WTC11 (cell line): ENCODE data around the gene WDR1. TPM values are rescaled to one million over a fixed set of nuclear protein-coding genes. Genes with fewer than 3 reads are reported as not detected.

Experiments
- ATAC-seq: fragments of 200-7000 bp; cut with Tn5 transposase; 2 replicates; pipeline ENCODE4 v1.10.0; 2021; ENCODE audit warnings: mild to moderate bottlenecking, moderate library complexity
- CTCF ChIA-PET: fragments of 300-600 bp; sonication (Branson Sonifier 250); formaldehyde crosslinking; loops from one replicate; lab custom pipeline; 2021; ENCODE audit warnings: antibody characterized with exemption; lab: Charles Lee
- POLR2A ChIA-PET: fragments of 350-600 bp; sonication (Branson Sonifier 250); formaldehyde crosslinking; loops from one replicate; lab custom pipeline; 2021; ENCODE audit warnings: antibody characterized with exemption; lab: Charles Lee
- DNase-seq: peaks from one replicate; pipeline ENCODE4 v3.0.0; 2021; ENCODE audit warnings: low spot score
- H3K27ac Mint-ChIP-seq: 2 replicates; pipeline ENCODE4 v1.8.0; 2021; ENCODE audit warnings: mixed read lengths
- H3K27me3 Mint-ChIP-seq: 2 replicates; pipeline ENCODE4 v1.8.0; 2021; ENCODE audit warnings: low read depth, mild to moderate bottlenecking, moderate library complexity, mixed read lengths
- H3K36me3 Mint-ChIP-seq: 2 replicates; pipeline ENCODE4 v1.8.0; 2021; ENCODE audit warnings: mixed read lengths
- H3K4me1 Mint-ChIP-seq: 2 replicates; pipeline ENCODE4 v1.8.0; 2022; ENCODE audit warnings: mixed read lengths
- H3K4me3 Mint-ChIP-seq: 2 replicates; pipeline ENCODE4 v1.8.0; 2021; ENCODE audit warnings: mild to moderate bottlenecking, moderate library complexity, mixed read lengths
- H3K9me3 Mint-ChIP-seq: 2 replicates; pipeline ENCODE4 v1.8.0; 2021; ENCODE audit warnings: mixed read lengths
- AR ChIP-seq: fragments of 250-450 bp; sonication (Bioruptor Pico); IDR thresholded peaks from 2 replicates; pipeline ENCODE4 v1.9.0; 2021; ENCODE audit warnings: mild to moderate bottlenecking
- ATF2 ChIP-seq: sonication (generic); formaldehyde crosslinking; IDR thresholded peaks from 2 replicates; pipeline ENCODE4 v1.8.1; 2022; ENCODE audit warnings: low read depth, missing genetic modification reagents, borderline replicate concordance
- ERG ChIP-seq: fragments of 250-450 bp; sonication (Bioruptor Pico); IDR thresholded peaks from 2 replicates; pipeline ENCODE4 v1.8.0; 2021; ENCODE audit warnings: mild to moderate bottlenecking
- GRHL2 ChIP-seq: fragments of 250-450 bp; sonication (Bioruptor Pico); IDR thresholded peaks from 2 replicates; pipeline ENCODE4 v1.8.0; 2022; ENCODE audit warnings: mild to moderate bottlenecking, moderate library complexity; ENCODE audit not compliant: insufficient replicate concordance, severe bottlenecking
- GTF2I ChIP-seq: fragments of 250-450 bp; sonication (Bioruptor Pico); conservative IDR thresholded peaks from 2 replicates; pipeline ENCODE4 v1.4.0; 2021; ENCODE audit warnings: mild to moderate bottlenecking
- IRF2 ChIP-seq: sonication (generic); formaldehyde crosslinking; IDR thresholded peaks from 2 replicates; pipeline ENCODE4 v1.8.0; 2022; ENCODE audit warnings: low read depth, missing genetic modification reagents, borderline replicate concordance
- MLX ChIP-seq: sonication (generic); formaldehyde crosslinking; IDR thresholded peaks from 2 replicates; pipeline ENCODE4 v1.8.1; 2023; ENCODE audit warnings: mild to moderate bottlenecking, missing genetic modification reagents, moderate library complexity
- NFYB ChIP-seq: sonication (generic); formaldehyde crosslinking; conservative IDR thresholded peaks from 2 replicates; pipeline ENCODE4 v1.8.0; 2022; ENCODE audit warnings: low read depth, missing genetic modification reagents
- NR3C1 ChIP-seq: sonication (generic); formaldehyde crosslinking; conservative IDR thresholded peaks from 2 replicates; pipeline ENCODE4 v1.8.1; 2023; ENCODE audit warnings: low read depth, mild to moderate bottlenecking, missing genetic modification reagents
- PRRX2 ChIP-seq: fragments of 250-450 bp; sonication (Bioruptor Pico); IDR thresholded peaks from 2 replicates; pipeline ENCODE4 v1.8.0; 2021; ENCODE audit warnings: mild to moderate bottlenecking
- RORB ChIP-seq: fragments of 250-450 bp; sonication (Bioruptor Pico); IDR thresholded peaks from 2 replicates; pipeline ENCODE4 v1.9.0; 2021; ENCODE audit warnings: mild to moderate bottlenecking
- SMAD4 ChIP-seq: sonication (generic); formaldehyde crosslinking; IDR thresholded peaks from 2 replicates; pipeline ENCODE4 v1.8.0; 2022; ENCODE audit warnings: mild to moderate bottlenecking, missing genetic modification reagents
- TEAD4 ChIP-seq: sonication (generic); formaldehyde crosslinking; IDR thresholded peaks from 2 replicates; pipeline ENCODE4 v1.8.0; 2022; ENCODE audit warnings: mild to moderate bottlenecking, missing genetic modification reagents
- USF1 ChIP-seq: sonication (generic); formaldehyde crosslinking; IDR thresholded peaks from 2 replicates; pipeline ENCODE4 v1.8.0; 2022; ENCODE audit warnings: mild to moderate bottlenecking, missing genetic modification reagents
- ZNF425 ChIP-seq: fragments of 250-450 bp; sonication (Bioruptor Pico); conservative IDR thresholded peaks from 2 replicates; pipeline ENCODE4 v1.9.0; 2021; ENCODE audit warnings: mild to moderate bottlenecking
- ZNF512 ChIP-seq: sonication (generic); formaldehyde crosslinking; IDR thresholded peaks from 2 replicates; pipeline ENCODE4 v1.8.1; 2022; ENCODE audit warnings: missing genetic modification reagents, borderline replicate concordance
- total RNA-seq: library from RNA; stranded (reverse); gene quantifications from 3 replicates; pipeline ENCODE4 v1.2.3, GENCODE V29; 2021
- TF ChIP-seq, protein P1 (sequence below): sonication (generic); formaldehyde crosslinking; IDR thresholded peaks from 2 replicates; pipeline ENCODE4 v1.8.0; 2023; ENCODE audit warnings: missing genetic modification reagents, mild to moderate bottlenecking, borderline replicate concordance
- TF ChIP-seq, protein P2 (sequence below): sonication (generic); formaldehyde crosslinking; IDR thresholded peaks from 2 replicates; pipeline ENCODE4 v1.8.1; 2023; ENCODE audit warnings: mild to moderate bottlenecking, missing genetic modification reagents

Gene WDR1
- total RNA-seq, 1 experiment from 2014 or later, result 288 TPM

GRCh38 chr4:10046471-10046870 lies 70.1 kb downstream of the WDR1 start (continued):
- TF ChIP-seq ZNF425 (CRISPR knock-in tag) (no peak), TEAD4 (CRISPR knock-in tag) (no peak), NR3C1 (no peak), RORB (no peak), USF1 (CRISPR knock-in tag) (no peak), ATF2 (CRISPR knock-in tag) (no peak), GRHL2 (CRISPR knock-in tag) (no peak), GTF2I (no peak), ERG (CRISPR knock-in tag) (no peak), MLX (CRISPR knock-in tag) (no peak), SMAD4 (no peak), AR (CRISPR knock-in tag) (no peak), IRF2 (CRISPR knock-in tag) (no peak), NFYB (CRISPR knock-in tag) (no peak)
- TF ChIP-seq, all 79 proteins: peak for 0

- no peak overlapping the region for H3K27ac Mint-ChIP-seq
- TF ChIP-seq, protein P1, sequence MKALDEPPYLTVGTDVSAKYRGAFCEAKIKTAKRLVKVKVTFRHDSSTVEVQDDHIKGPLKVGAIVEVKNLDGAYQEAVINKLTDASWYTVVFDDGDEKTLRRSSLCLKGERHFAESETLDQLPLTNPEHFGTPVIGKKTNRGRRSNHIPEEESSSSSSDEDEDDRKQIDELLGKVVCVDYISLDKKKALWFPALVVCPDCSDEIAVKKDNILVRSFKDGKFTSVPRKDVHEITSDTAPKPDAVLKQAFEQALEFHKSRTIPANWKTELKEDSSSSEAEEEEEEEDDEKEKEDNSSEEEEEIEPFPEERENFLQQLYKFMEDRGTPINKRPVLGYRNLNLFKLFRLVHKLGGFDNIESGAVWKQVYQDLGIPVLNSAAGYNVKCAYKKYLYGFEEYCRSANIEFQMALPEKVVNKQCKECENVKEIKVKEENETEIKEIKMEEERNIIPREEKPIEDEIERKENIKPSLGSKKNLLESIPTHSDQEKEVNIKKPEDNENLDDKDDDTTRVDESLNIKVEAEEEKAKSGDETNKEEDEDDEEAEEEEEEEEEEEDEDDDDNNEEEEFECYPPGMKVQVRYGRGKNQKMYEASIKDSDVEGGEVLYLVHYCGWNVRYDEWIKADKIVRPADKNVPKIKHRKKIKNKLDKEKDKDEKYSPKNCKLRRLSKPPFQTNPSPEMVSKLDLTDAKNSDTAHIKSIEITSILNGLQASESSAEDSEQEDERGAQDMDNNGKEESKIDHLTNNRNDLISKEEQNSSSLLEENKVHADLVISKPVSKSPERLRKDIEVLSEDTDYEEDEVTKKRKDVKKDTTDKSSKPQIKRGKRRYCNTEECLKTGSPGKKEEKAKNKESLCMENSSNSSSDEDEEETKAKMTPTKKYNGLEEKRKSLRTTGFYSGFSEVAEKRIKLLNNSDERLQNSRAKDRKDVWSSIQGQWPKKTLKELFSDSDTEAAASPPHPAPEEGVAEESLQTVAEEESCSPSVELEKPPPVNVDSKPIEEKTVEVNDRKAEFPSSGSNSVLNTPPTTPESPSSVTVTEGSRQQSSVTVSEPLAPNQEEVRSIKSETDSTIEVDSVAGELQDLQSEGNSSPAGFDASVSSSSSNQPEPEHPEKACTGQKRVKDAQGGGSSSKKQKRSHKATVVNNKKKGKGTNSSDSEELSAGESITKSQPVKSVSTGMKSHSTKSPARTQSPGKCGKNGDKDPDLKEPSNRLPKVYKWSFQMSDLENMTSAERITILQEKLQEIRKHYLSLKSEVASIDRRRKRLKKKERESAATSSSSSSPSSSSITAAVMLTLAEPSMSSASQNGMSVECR (CRISPR knock-in tag), result no peak
- TF ChIP-seq, protein P2, sequence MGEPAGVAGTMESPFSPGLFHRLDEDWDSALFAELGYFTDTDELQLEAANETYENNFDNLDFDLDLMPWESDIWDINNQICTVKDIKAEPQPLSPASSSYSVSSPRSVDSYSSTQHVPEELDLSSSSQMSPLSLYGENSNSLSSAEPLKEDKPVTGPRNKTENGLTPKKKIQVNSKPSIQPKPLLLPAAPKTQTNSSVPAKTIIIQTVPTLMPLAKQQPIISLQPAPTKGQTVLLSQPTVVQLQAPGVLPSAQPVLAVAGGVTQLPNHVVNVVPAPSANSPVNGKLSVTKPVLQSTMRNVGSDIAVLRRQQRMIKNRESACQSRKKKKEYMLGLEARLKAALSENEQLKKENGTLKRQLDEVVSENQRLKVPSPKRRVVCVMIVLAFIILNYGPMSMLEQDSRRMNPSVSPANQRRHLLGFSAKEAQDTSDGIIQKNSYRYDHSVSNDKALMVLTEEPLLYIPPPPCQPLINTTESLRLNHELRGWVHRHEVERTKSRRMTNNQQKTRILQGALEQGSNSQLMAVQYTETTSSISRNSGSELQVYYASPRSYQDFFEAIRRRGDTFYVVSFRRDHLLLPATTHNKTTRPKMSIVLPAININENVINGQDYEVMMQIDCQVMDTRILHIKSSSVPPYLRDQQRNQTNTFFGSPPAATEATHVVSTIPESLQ, result no peak
- no peak for TF ChIP-seq NR3C1
- TF ChIP-seq SMAD4, result no peak
- TF ChIP-seq ZNF512 (CRISPR knock-in tag), result no peak
- no peak for TF ChIP-seq GRHL2 (CRISPR knock-in tag)
- TF ChIP-seq PRRX2 (CRISPR knock-in tag), result no peak
Observed at GRCh38 chr4:10045481-10045880, 71.1 kb downstream of the WDR1 start.

More at GRCh38 chr4:10045481-10045880, 71.1 kb downstream of the WDR1 start:
- no peak overlapping the region for H3K4me3 Mint-ChIP-seq
- DNase-seq (no peak), ATAC-seq (no peak)
- POLR2A ChIA-PET, result no interaction called here
- peaks cover 14% of the 10 kb centered on the region for H3K4me1 Mint-ChIP-seq
- H3K27me3 Mint-ChIP-seq, result no peaks in the 10 kb centered on the region; the same call in none of the 2 replicates
- H3K36me3 Mint-ChIP-seq, result peaks cover 7% of the 10 kb centered on the region; the same call in 1 of the 2 replicates
- CTCF ChIA-PET, result no interaction called here
- peaks cover 24% of the 10 kb centered on the region for H3K9me3 Mint-ChIP-seq
